COR-L47 (cell line): ENCODE results near the gene HCN3.

ENCODE experiments used
- DNase-seq: peaks from one replicate; lab custom pipeline; 2025; lab: John Stamatoyannopoulos, UW

Gene HCN3

GRCh38 chr1:155254228-155254713 lies 23.0 kb upstream of the HCN3 start:
- DNase-seq: no peak

GRCh38 chr1:155254714-155255242 lies 22.5 kb upstream of the HCN3 start:
- DNase-seq: no peak

DNA sequence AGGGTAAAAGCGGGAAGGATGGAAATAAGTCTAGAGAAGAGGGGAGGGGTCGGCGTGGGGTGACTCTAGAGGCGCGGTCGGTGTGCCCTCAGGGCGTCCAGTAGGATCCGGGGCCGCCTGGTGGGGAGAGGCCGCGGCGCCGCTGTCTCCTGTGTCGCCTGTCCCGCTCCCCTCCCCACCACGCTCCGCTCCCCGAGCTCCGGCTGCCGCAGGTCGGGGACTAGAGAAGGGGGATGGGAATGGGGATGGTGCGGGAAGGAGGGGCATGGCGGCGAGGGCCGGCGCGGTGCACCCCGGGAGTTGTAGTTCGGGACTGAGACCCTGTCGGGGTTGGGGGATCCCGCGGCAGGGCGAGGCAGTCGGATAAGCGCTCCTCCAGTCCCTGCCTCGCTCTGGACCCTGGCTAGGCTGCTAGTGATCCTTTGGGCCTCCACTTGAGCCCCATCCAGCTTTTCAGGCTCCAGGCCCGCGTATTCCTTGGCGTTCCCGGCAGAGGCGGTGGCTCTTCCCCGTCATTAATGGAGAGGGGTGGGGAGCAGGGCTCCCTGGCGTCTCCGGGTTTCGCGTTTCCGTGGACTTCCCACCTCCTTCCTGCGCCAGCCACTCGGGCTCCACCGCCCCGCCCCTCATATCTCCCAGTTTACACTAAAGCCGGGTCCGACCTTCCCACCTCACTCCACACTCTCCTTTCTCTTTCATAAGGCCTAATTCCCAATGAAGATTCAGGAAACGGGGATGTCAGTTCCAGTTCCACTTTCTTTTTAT lies 21.8 kb upstream of the HCN3 start, which contains the start of gene ENTREP3:
ENTREP3 (minus strand) TSS at position 241 of the 765 bp plus-strand sequence. CDS start 606 bp downstream, outside the sequence.
- DNase-seq: peak; percentile 74

DNA sequence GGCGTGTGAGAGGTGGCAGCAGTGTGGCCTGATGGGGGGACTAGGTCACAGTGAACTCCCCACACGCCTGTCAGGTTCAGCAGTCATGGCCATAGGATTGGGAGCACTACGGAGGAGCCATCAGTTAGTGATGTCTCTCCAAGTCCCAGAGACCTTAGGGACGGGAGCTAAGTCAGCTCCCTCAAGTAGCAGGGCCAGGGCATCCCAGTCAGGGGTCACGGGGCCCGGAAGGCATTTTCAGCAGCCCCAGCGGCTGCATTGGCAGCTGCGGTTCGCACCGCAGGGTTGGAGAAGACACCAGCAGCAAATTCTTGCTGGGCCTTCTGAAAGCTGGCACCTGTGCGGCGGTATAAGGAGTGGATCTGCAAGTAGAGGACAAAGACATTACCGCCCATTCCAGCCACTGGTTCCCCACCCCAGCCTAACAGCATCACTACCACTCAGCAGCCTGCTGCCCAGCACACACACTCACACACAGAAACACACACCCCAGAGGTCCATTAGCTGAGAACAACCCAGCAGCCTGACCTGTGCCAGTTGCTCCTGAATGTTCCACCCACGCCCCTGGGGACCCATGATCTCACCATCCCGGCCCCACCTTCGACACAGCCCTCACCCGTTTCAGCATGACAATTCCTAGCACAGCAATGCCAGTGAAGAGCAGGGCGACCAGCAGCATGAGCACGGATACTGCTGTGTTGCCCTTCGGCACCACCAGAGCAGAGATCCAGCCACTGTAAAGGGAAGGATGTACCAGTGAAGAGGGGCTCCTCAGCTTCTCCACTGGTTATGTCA lies 21.0 kb upstream of the HCN3 start:
- DNase-seq: no peak

- DNase-seq: no peak
Measured at GRCh38 chr1:155260276-155260675, 17.0 kb upstream of the HCN3 start.

DNA sequence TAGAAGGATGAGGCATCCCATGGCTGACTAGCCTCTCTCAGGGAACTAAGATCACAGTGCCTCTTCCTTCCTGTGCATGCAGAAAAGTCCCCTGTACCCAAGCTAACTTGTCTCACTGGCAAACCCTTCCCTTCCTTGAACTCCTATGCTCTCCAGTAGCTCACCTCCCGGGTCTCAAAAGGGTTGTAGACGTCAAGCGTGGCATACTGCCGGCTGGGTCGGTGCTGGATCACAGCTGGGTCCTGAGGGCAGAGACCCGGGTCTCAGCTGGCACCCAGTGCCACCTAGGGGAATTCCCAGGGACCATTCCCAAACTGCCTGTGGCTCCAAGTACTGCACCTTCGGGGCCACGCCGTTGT lies 15.8 kb upstream of the HCN3 start:
- no peak for DNase-seq

- DNase-seq: peak; percentile 96
Measured at GRCh38 chr1:155261852-155262673, 15.2 kb upstream of the HCN3 start, which contains the start of gene SCAMP3. TSS of gene SCAMP3 (minus strand) at chr1:155262360. CDS start at chr1:155262151, 209 bp downstream.

GRCh38 chr1:155263067-155263466 lies 14.2 kb upstream of the HCN3 start:
- DNase-seq: no peak

- no peak for DNase-seq
Measured at GRCh38 chr1:155266553-155266952, 10.7 kb upstream of the HCN3 start.

GRCh38 chr1:155267373-155267772 lies 9.9 kb upstream of the HCN3 start:
- no peak for DNase-seq

- no peak for DNase-seq
Measured at GRCh38 chr1:155268630-155269029, 8.6 kb upstream of the HCN3 start.

DNA sequence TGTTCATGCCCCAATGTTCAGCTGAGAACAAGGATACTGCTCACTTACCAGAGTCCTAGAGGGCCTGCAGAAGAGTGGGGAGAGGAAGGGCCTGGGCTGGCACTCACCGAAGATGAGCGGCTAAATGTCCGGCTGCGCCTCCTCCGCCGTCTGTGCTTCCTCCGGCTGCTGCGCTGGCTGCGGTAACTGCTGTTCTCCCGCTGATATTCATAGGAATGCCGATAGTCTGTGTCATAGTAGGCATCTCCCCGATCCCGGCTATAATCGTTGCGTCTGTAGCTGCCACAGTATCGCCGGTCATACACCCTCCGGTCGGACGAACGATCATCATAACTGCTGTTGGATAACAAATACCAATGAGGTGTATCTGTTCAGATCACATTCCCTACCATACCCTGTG lies 7.9 kb upstream of the HCN3 start:
- DNase-seq: no peak

DNA sequence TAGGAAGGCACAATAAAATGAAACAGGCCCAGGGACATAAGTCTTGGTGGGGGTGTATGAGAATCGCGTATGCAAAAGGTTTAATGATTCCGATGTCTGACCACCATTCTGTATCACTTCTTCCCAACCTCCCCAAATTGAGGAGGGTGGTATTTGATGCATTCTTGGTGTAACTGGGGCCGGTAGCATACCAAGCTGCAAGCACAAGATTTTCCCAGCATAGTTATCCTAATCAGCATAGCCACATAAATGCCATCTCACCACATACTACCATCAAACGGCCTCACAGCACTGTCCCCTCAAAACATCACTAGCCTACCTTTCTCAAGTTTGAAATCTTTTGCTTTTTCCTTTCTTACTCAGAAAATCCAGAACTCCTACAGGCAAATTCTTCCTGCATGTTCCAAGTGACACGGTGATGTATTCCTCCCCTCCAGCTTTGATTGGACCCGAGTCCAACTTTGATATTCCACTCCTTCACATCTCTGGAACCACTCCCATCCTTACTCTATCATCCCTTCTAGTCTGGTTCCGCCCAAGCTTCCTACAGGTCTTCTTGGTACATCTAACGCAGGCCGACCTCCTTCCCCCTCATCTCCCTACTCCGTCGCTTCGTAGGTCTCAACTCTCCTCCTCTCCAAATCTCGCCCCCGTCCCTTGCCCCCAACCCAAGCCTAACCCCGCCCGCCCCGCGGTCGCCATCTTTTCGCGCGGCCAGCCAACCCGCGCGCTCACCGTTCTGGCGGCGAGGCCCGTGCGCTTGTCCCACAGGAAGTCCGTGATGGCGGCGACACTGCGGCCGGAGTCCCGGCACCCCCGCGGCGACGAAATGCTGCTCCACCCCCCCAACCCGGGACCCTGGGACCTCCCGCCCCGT lies 4.6 kb upstream of the HCN3 start:
- DNase-seq: peak; percentile 70

DNA sequence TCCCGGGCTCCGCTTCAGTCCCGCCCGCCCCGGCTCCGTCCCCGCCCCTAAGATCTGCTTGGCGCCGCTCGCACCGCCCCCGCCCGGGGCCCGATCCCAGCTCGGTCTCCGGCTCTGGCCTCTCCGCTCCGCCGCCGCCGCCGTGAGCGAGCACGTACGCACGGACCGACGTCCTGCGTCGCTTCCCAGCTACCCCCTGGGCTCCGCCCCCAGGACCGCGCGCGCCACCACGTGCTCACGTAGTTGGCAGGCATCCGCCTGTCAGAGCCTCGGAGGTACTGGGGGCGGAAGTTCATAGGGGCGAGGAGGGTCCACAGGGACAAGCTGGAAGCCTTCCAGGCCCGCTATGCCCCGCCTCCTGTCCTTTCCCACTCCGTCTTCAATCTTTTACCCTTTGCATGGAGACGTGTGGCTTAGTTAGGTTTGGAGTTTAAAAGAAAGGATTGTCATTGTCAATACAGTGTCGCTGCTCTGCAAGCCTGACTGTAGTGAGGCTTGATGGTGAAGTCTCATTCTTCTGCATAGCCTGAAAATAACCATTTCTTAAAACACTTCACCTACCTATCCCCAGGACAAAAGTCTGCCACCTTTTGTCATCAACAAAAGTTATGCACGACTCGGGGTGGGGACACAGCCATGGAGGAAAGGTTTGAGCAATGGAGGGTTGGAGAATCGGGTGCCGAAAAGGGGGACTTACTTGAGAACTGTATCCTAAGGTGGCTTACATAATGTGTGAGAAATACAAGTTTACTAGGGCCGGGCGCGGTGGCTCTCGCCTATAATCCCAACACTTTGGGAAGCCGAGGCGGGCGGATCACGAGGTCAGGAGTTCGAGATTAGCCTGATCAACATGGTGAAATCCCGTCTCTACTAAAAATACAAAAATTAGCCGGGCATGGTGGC lies 3.7 kb upstream of the HCN3 start, which contains the start of gene CLK2:
CLK2 (minus strand) TSS at position 162 of the 903 bp plus-strand sequence. CDS start 2,527 bp downstream, outside the sequence.
- peak; percentile 97 for DNase-seq

DNA sequence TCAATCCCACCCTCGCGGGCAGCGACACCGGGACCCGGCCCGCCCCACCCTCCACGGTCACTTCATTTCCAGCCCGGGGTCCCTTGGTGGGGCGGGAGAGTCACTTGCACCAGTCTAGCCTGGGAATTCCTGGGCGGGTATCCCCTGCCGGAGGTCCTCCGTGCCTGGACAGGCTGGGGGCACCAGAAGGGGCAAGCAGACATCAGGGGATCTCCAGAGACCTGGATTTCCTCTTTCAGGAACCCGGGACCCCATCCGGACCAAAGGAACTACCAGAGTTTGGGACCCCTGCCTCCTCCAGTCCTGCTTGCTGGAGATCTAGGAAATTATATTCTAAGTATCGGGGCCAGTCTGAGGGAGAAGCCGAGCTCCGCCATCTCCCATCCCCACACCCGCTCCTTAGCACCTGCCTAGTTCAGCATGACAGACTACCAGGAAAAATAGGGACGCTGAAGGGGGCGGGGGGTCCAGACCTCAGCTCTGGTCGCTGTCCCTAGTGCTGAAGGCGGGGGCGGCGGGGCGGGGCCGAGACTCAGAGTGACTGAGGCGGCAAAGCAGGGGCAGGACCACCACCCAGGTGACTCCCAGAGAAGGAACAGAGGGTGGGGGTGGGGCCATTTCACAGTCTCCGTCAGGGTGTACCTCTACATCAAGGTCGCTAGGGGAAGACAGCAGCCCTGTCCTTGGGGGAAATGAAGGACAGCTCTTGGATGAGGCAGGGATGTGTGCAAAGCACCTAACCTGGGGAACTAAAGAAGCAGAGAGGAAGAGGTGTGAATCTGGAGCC lies 832 bp downstream of the HCN3 start:
- peak; percentile 88 for DNase-seq

- DNase-seq: no peak
Measured at GRCh38 chr1:155278689-155279160, 1.5 kb downstream of the HCN3 start.

DNA sequence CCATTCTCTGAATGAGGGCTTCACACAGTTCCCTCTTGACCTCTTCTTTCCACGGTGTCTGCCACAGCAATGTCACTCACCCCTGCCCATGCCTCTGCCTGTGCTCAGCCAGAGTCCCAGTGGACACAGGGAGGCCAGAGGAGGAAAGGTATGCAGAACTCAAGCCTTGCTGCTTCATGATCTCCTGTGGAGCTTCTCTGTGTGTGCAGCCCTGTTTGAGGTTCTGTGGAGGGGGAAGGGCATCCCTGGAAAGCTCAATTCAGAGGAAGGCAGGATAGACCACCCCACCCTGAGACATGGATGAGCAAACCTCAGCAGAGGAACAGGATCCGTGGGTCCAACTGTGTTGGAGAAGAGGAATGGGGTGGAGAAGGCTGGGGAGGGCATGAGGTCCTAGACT lies 2.0 kb downstream of the HCN3 start:
- no peak for DNase-seq

GRCh38 chr1:155282488-155283091 lies 5.3 kb downstream of the HCN3 start:
- no peak for DNase-seq
